ENCODE results near the gene CRNKL1. TPM values are rescaled to one million over a fixed set of nuclear protein-coding genes. Genes with fewer than 3 reads are reported as not detected.

The CRNKL1 gene
- total and polyA plus RNA-seq, 2 of the 4 experiments (the other 2 are of a cell fraction) = 7.4 to 20.1 TPM

DNA sequence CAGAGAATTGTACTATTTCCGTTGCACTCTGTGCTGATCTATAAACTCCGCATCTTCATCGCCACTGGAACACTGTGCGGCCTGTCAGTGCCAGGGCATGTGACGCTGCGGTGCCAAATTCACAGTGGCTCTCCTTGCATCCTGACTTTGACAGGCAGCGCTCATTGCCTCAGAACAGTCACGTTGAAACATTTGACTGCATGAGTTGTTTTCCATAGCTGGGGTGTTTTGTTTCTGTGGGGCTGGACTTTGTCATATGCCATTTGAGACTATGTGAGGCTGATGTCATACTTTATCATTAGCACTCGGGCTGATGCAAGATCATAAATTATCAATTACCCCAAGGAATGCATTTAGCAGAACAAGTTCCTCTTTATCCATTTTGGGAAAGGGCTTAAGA, 32.8 kb upstream of the CRNKL1 start:
- H3K36me3 ChIP-seq (ENCODE audit: control insufficient read depth, insufficient read depth, low read length) = no peaks in the 10 kb centered on the region
- no peaks in the 10 kb centered on the region for H3K79me1 ChIP-seq (ENCODE audit: low read depth in 1 of 2, low read length in 2 of 2)
- no peak overlapping the region for H2AFZ ChIP-seq (replicated peaks; ENCODE audit: low read length, poor library complexity)
- H2BK5ac ChIP-seq (ENCODE audit: low read depth, low read length, poor library complexity, severe bottlenecking) = no peak overlapping the region
- ATAC-seq (ENCODE audit: low read depth) (no peak), DNase-seq (no peak)
- H2BK15ac ChIP-seq (ENCODE audit: low read depth, low read length) = no peak overlapping the region
- no peak overlapping the region for H3K4ac ChIP-seq (ENCODE audit: low read depth, low read length)
- no peak overlapping the region for H3K23ac ChIP-seq (ENCODE audit: low read depth, low read length)
- no peak overlapping the region for H4K91ac ChIP-seq (ENCODE audit: insufficient read depth, low read depth, low read length)
- TF ChIP-seq RFX5 (IDR thresholded peaks at IDR 0.05; ENCODE audit: low read depth, low read length) = no peak
- TF ChIP-seq BHLHE40 (IDR thresholded peaks at IDR 0.05; ENCODE audit: low read depth, low read length) = no peak
- TF ChIP-seq MAFK (IDR thresholded peaks at IDR 0.05; ENCODE audit: low read depth, low read length) = no peak
- TF ChIP-seq, protein P1, sequence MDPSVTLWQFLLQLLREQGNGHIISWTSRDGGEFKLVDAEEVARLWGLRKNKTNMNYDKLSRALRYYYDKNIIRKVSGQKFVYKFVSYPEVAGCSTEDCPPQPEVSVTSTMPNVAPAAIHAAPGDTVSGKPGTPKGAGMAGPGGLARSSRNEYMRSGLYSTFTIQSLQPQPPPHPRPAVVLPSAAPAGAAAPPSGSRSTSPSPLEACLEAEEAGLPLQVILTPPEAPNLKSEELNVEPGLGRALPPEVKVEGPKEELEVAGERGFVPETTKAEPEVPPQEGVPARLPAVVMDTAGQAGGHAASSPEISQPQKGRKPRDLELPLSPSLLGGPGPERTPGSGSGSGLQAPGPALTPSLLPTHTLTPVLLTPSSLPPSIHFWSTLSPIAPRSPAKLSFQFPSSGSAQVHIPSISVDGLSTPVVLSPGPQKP (IDR thresholded peaks at IDR 0.05; ENCODE audit: borderline replicate concordance, low read depth, low read length) = no peak
- no peak for TF ChIP-seq USF2 (IDR thresholded peaks at IDR 0.05; ENCODE audit: low read depth, low read length)
- no peak for TF ChIP-seq FOS (IDR thresholded peaks at IDR 0.05; ENCODE audit: low read depth, low read length)
- no peak for TF ChIP-seq NFE2L2 (IDR thresholded peaks at IDR 0.05; ENCODE audit: low read depth, low read length)
- TF ChIP-seq POLR2A (IDR thresholded peaks at IDR 0.05; ENCODE audit: low read depth, low read length) = no peak
- no peak for TF ChIP-seq CHD1 (IDR thresholded peaks at IDR 0.05; ENCODE audit: low read depth, low read length)
- no peak for TF ChIP-seq MAZ (IDR thresholded peaks at IDR 0.05; ENCODE audit: borderline replicate concordance, low read depth, low read length)
- TF ChIP-seq, protein P2, sequence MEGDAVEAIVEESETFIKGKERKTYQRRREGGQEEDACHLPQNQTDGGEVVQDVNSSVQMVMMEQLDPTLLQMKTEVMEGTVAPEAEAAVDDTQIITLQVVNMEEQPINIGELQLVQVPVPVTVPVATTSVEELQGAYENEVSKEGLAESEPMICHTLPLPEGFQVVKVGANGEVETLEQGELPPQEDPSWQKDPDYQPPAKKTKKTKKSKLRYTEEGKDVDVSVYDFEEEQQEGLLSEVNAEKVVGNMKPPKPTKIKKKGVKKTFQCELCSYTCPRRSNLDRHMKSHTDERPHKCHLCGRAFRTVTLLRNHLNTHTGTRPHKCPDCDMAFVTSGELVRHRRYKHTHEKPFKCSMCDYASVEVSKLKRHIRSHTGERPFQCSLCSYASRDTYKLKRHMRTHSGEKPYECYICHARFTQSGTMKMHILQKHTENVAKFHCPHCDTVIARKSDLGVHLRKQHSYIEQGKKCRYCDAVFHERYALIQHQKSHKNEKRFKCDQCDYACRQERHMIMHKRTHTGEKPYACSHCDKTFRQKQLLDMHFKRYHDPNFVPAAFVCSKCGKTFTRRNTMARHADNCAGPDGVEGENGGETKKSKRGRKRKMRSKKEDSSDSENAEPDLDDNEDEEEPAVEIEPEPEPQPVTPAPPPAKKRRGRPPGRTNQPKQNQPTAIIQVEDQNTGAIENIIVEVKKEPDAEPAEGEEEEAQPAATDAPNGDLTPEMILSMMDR (conservative IDR thresholded peaks at IDR 0.05; ENCODE audit: low read depth, low read length) = no peak
- no peak for TF ChIP-seq CEBPB (IDR thresholded peaks at IDR 0.05; ENCODE audit: low read depth, low read length)
- TF ChIP-seq MXI1 (IDR thresholded peaks at IDR 0.05; ENCODE audit: borderline replicate concordance, low read depth, low read length) = no peak
- TF ChIP-seq RCOR1 (IDR thresholded peaks at IDR 0.05; ENCODE audit: insufficient replicate concordance, low read length) = no peak
- no peak for TF ChIP-seq SMC3 (IDR thresholded peaks at IDR 0.05; ENCODE audit: low read depth, low read length)
- no peak for TF ChIP-seq RAD21 (IDR thresholded peaks at IDR 0.05; ENCODE audit: low read length)
- H3K4me1 ChIP-seq (ENCODE audit: control insufficient read depth, insufficient read depth, low read length) = no peaks in the 10 kb centered on the region
- H3K27ac ChIP-seq (ENCODE audit: insufficient read depth, low read length) = no peak overlapping the region
- intact Hi-C loops (cut with micrococcal nuclease) = loop anchor here (2.0 to 10.0 kb wide), 2 partner anchors 276 to 740 kb away; no protein-coding TSS in a partner anchor
- in situ Hi-C loops (cut with MboI; ENCODE audit: low sequenced_read_pairs) = loop anchor here (10.0 kb wide), 1 partner anchor 510 kb away; no protein-coding TSS in a partner anchor
- H2BK20ac ChIP-seq (ENCODE audit: low read depth, low read length) = no peak overlapping the region
- H3K18ac ChIP-seq (ENCODE audit: low read depth, low read length) = no peak overlapping the region
- H3K14ac ChIP-seq (replicated peaks; ENCODE audit: low read depth, low read length) = no peak overlapping the region
- H3K4me2 ChIP-seq (ENCODE audit: low read depth, low read length) = no peak overlapping the region
- no peak overlapping the region for H3K4me3 ChIP-seq (ENCODE audit: insufficient read depth, low read depth, low read length)
- ChIA-PET CTCF (interaction anchor here (1.0 to 2.1 kb wide), 2 partner anchors 26 to 509 kb away, joined by 3 to 9 read pairs; no protein-coding TSS in a partner anchor), POLR2A (ENCODE audit: unreplicated experiment) (no interaction called here)
- no peak overlapping the region for H4K8ac ChIP-seq (ENCODE audit: low read depth in 2 of 2, low read length in 2 of 2)
- H3K9me3 ChIP-seq (ENCODE audit: control insufficient read depth, insufficient read depth, low read length) = no peaks in the 10 kb centered on the region
- no peak overlapping the region for H2AK9ac ChIP-seq (replicated peaks; ENCODE audit: low read depth, low read length, poor library complexity)
- no peaks in the 10 kb centered on the region for H4K20me1 ChIP-seq (ENCODE audit: insufficient read depth, low read length)
- H2AK5ac ChIP-seq (ENCODE audit: low read depth, low read length) = no peak overlapping the region
- no peak overlapping the region for H2BK120ac ChIP-seq (ENCODE audit: low read depth, low read length)
- H3K56ac ChIP-seq (ENCODE audit: extremely low read depth, insufficient read depth, low read length) = no peak overlapping the region
- H3K9me1 ChIP-seq (ENCODE audit: insufficient read depth, low read length) = no peaks in the 10 kb centered on the region
- H3K9ac ChIP-seq (ENCODE audit: low read depth, low read length) = no peak overlapping the region
- dilution Hi-C loops (cut with HindIII; ENCODE audit: low sequenced_read_pairs, unreplicated experiment) = no loop called here
- peaks cover 19% of the 10 kb centered on the region for H3K27me3 ChIP-seq (ENCODE audit: control insufficient read depth, insufficient read depth, low read length)
- BruUV-seq (replicated peaks) = no TSS peak
- no peak overlapping the region for H4K5ac ChIP-seq (ENCODE audit: low read depth, low read length)
- WGBS, 2 experiments (ENCODE audit: extremely low coverage in 2 of 2, insufficient read length in 1 of 2) = 70% methylated on average over 6 of the region's 9 CpGs; no CpG with 5 or more reads in 1 of the 2 experiments
